Neuronal stem cell (in vitro differentiated cells): ENCODE measurements around the gene CDA.

Source experiments
- DNase-seq: peaks from one replicate; pipeline ENCODE4 v3.0.0-alpha.2; 2013; ENCODE audit warnings: low spot score
- H2AFZ ChIP-seq: one replicate; pipeline ENCODE4 v1.6.1; 2013; ENCODE audit warnings: mild to moderate bottlenecking, low read length, inconsistent platforms
- H2AK5ac ChIP-seq: 2 replicates; pipeline ENCODE4 v1.6.1; 2013; ENCODE audit warnings: low read depth, mild to moderate bottlenecking, inconsistent platforms, low read length, moderate library complexity, mixed read lengths
- H2BK120ac ChIP-seq: 2 replicates; pipeline ENCODE4 v1.6.1; 2013; ENCODE audit warnings: low read depth, mild to moderate bottlenecking, inconsistent platforms, low read length, moderate library complexity, mixed read lengths
- H2BK12ac ChIP-seq: one replicate; pipeline ENCODE4 v1.6.1; 2013; ENCODE audit warnings: low read length, inconsistent platforms
- H2BK15ac ChIP-seq: 2 replicates; pipeline ENCODE4 v1.6.1; 2013; ENCODE audit warnings: mild to moderate bottlenecking, low read length, inconsistent platforms, mixed read lengths
- H2BK5ac ChIP-seq: one replicate; pipeline ENCODE4 v1.6.1; 2013; ENCODE audit warnings: inconsistent platforms, mild to moderate bottlenecking, low read length, moderate library complexity
- H3K14ac ChIP-seq: one replicate; pipeline ENCODE4 v1.6.1; 2013; ENCODE audit warnings: low read length, inconsistent platforms
- H3K18ac ChIP-seq: 2 replicates; pipeline ENCODE4 v1.6.1; 2013; ENCODE audit warnings: low read length, inconsistent platforms
- H3K23ac ChIP-seq: 2 replicates; pipeline ENCODE4 v1.6.1; 2013; ENCODE audit warnings: low read depth, mild to moderate bottlenecking, mixed read lengths, low read length, inconsistent platforms; ENCODE audit not compliant: poor library complexity
- H3K27ac ChIP-seq: replicated peaks from 3 replicates; pipeline ENCODE4 v1.5.1; 2013; ENCODE audit warnings: low read length, inconsistent platforms
- H3K27me3 ChIP-seq, 3 experiments: 2 replicates each; pipeline ENCODE4 v1.6.1; 2013; ENCODE audit warnings: low read length in 3 of 3, mild to moderate bottlenecking in 2 of 3, inconsistent platforms in 1 of 3, low read depth in 1 of 3, mixed read lengths in 1 of 3, moderate library complexity in 1 of 3; ENCODE audit not compliant: control insufficient read depth in 3 of 3, insufficient read depth in 3 of 3
- H3K36me3 ChIP-seq, 2 donors: replicated peaks in 1 of 2; 2 replicates each; pipeline ENCODE4 v1.6.1; 2013; ENCODE audit warnings: low read length in 2 of 2; ENCODE audit not compliant: control insufficient read depth in 2 of 2, insufficient read depth in 2 of 2
- H3K4ac ChIP-seq: 2 replicates; pipeline ENCODE4 v1.6.1; 2013; ENCODE audit warnings: inconsistent platforms, mild to moderate bottlenecking, low read length, moderate library complexity
- H3K4me1 ChIP-seq, 2 donors: 1 replicate in 1 of 2; 2 replicates in 1 of 2; pipeline ENCODE4 v1.6.1; 2013; ENCODE audit warnings: low read length in 2 of 2, low read depth in 1 of 2; ENCODE audit not compliant: control insufficient read depth in 2 of 2, insufficient read depth in 1 of 2
- H3K4me2 ChIP-seq: one replicate; pipeline ENCODE4 v1.6.1; 2013; ENCODE audit warnings: mild to moderate bottlenecking, low read length, inconsistent platforms; ENCODE audit not compliant: insufficient read depth, poor library complexity, severe bottlenecking
- H3K4me3 ChIP-seq, 2 donors: 2 replicates each; pipeline ENCODE4 v1.5.1; 2013; ENCODE audit warnings: low read length in 2 of 2, mild to moderate bottlenecking in 2 of 2, inconsistent platforms in 1 of 2, moderate library complexity in 1 of 2
- H3K79me1 ChIP-seq: one replicate; pipeline ENCODE4 v1.6.1; 2013; ENCODE audit warnings: low read depth, mild to moderate bottlenecking, inconsistent platforms, low read length, moderate library complexity
- H3K9ac ChIP-seq: one replicate; pipeline ENCODE4 v1.6.1; 2013; ENCODE audit warnings: mild to moderate bottlenecking, low read depth, low read length, inconsistent platforms; ENCODE audit not compliant: poor library complexity
- H3K9me3 ChIP-seq, 2 donors: replicated peaks in 1 of 2; 2 replicates each; pipeline versions ENCODE3 to v1.6.1; 2013; ENCODE audit warnings: low read length in 2 of 2, mild to moderate bottlenecking in 2 of 2, inconsistent platforms in 1 of 2, low read depth in 1 of 2, mixed read lengths in 1 of 2, moderate library complexity in 1 of 2; ENCODE audit not compliant: control insufficient read depth in 2 of 2, insufficient read depth in 1 of 2
- H4K8ac ChIP-seq: one replicate; pipeline ENCODE4 v1.6.1; 2013; ENCODE audit warnings: low read depth, mild to moderate bottlenecking, inconsistent platforms, low read length, moderate library complexity
- H4K91ac ChIP-seq: one replicate; pipeline ENCODE4 v1.6.1; 2013; ENCODE audit warnings: low read length, low read depth, mild to moderate bottlenecking, inconsistent platforms; ENCODE audit not compliant: poor library complexity
- WGBS, 2 donors: extraction: QIAGEN DNeasy Blood & Tissue Kit; methylation state at CpG; one replicate each; pipeline ENCODE4 v1.1.7; 2013; ENCODE audit warnings: missing lambda C conversion rate in 2 of 2, mixed read lengths in 1 of 2; ENCODE audit not compliant: insufficient read length in 2 of 2, insufficient replicate concordance in 1 of 2; ENCODE audit errors: extremely low coverage in 2 of 2; 5-methylcytosine and 5-hydroxymethylcytosine counted together

The CDA gene

DNA sequence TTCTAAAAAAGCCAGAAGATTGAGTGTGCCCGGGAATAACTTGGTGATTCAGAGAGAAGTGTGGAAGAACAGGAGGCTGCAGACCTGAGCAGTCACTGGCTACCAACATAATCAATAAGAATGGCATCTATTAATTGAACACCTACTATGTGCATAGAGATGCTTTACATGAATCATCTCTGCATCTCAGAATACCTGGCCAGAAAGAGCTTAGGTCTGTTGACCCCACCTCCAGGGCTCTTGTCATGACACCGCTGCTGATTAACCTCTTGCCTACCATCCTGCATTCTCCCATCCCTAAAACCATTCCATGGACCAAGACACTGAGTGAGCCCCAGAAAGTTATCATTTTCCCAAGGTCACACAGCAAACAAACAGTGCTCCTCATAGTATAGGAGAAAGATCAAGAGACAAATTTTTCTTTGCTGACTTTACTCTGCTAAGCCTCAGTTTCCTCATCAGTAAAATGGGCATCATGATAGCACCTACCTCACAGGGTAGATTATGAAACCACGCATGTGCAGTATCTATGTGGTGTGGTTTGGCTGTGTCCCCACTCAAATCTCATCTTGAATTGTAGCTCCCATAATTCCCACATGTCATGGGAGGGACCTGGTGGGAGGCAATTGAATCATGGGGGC is 28.1 kb downstream of the CDA start:
- Histone ChIP-seq H3K4ac (no peak overlapping the region), H3K4me1 (peaks cover 0 to 2% of the 10 kb centered on the region in 2 donors), H3K27ac (no peak overlapping the region), H3K4me2 (no peak overlapping the region), H4K8ac (no peak overlapping the region), H3K27me3 (peaks cover 0 to 41% (median 0%) of the 10 kb centered on the region in 3 experiments), H3K14ac (no peak overlapping the region), H2BK5ac (no peak overlapping the region), H3K79me1 (no peaks in the 10 kb centered on the region), H3K18ac (no peak overlapping the region), H3K4me3 (no peak overlapping the region), H3K9me3 (no peaks in the 10 kb centered on the region), H3K23ac (no peak overlapping the region), H2AFZ (no peak overlapping the region), H2BK12ac (no peak overlapping the region), H3K9ac (no peak overlapping the region), H2BK120ac (no peak overlapping the region), H2AK5ac (no peak overlapping the region), H3K36me3 (no peaks in the 10 kb centered on the region), H4K91ac (no peak overlapping the region), H2BK15ac (no peak overlapping the region)
- no peak for DNase-seq
- no CpG with 5 or more reads among the region's 3 CpGs for WGBS, 2 donors

DNA sequence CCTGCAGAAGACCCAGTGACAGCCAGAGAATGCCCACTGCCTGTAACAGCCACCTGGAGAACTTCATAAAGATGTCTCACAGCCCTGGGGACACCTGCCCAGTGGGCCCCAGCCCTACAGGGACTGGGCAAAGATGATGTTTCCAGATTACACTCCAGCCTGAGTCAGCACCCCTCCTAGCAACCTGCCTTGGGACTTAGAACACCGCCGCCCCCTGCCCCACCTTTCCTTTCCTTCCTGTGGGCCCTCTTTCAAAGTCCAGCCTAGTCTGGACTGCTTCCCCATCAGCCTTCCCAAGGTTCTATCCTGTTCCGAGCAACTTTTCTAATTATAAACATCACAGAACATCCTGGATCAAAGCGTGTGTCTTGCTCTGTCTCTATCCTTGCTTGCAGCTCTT is 29.7 kb downstream of the CDA start:
- Histone ChIP-seq H3K14ac (no peak overlapping the region), H3K4me3 (no peak overlapping the region), H3K23ac (no peak overlapping the region), H2BK12ac (no peak overlapping the region), H3K4ac (no peak overlapping the region), H3K79me1 (no peaks in the 10 kb centered on the region), H4K8ac (no peak overlapping the region), H2BK5ac (no peak overlapping the region), H3K27me3 (peaks cover 0 to 41% (median 0%) of the 10 kb centered on the region in 3 experiments), H3K4me1 (no peaks in the 10 kb centered on the region), H2BK15ac (no peak overlapping the region), H3K27ac (no peak overlapping the region), H4K91ac (no peak overlapping the region), H2AFZ (no peak overlapping the region), H2AK5ac (no peak overlapping the region), H3K18ac (no peak overlapping the region), H3K9ac (no peak overlapping the region), H3K36me3 (no peaks in the 10 kb centered on the region), H3K9me3 (no peaks in the 10 kb centered on the region), H2BK120ac (no peak overlapping the region), H3K4me2 (no peak overlapping the region)
- no CpG with 5 or more reads among the region's 4 CpGs for WGBS, 2 donors
- DNase-seq: no peak

DNA sequence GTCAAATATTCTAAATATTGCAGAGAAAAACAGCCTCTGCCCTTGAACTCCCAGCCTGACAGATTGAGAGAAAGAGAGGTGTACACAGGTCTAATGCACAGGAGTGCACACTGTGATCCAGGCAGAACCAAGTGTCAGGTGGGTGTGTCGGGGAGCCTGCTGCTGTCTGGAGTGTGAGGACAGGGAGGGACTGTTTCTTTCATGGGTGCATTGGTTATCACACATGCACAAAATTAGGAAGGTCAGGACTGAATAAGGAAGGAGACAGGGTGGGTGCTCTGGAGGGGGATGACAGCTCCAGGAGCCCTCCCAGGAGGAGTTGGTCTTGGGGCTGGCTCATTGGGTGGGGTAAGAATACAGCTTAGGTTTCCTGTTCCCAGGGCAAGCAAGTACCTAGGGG is 31.1 kb downstream of the CDA start:
- no peak overlapping the region for H3K4me2 ChIP-seq
- no CpG with 5 or more reads among the region's 1 CpG for WGBS, 2 donors

DNA sequence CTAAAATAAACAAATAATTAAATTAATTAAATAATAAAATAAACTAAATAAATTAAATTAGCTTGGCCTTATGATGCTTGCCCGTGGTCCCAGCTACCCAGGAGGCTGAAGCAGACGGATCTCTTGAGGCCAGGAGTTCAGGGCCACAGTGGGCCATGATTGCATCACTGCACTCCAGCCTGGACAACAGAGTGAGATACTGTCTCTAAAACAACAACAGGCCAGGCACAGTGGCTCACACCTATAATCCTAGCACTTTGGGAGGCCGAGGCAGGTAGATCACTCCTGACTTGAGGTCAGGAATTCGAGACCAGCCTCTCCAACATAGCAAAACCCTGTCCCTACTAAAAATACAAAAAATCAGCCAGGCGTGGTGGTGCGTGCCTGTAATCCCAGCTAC is 32.1 kb downstream of the CDA start:
- H3K4me2 ChIP-seq: no peak overlapping the region
- H2BK15ac ChIP-seq: no peak overlapping the region
- H3K4me3 ChIP-seq: no peak overlapping the region
- no peak overlapping the region for H2AFZ ChIP-seq
- H2AK5ac ChIP-seq: no peak overlapping the region
- no peak overlapping the region for H3K4ac ChIP-seq
- no peak overlapping the region for H2BK5ac ChIP-seq
- H3K9me3 ChIP-seq: no peaks in the 10 kb centered on the region
- no CpG with 5 or more reads among the region's 6 CpGs for WGBS, 2 donors
- no peak overlapping the region for H2BK12ac ChIP-seq
- no peak for DNase-seq
- no peaks in the 10 kb centered on the region for H3K4me1 ChIP-seq
- H4K91ac ChIP-seq: no peak overlapping the region
- no peak overlapping the region for H4K8ac ChIP-seq
- no peak overlapping the region for H3K14ac ChIP-seq
- peaks cover 0 to 30% (median 0%) of the 10 kb centered on the region in 3 experiments for H3K27me3 ChIP-seq
- H3K23ac ChIP-seq: no peak overlapping the region
- H3K79me1 ChIP-seq: no peaks in the 10 kb centered on the region
- no peak overlapping the region for H3K18ac ChIP-seq
- H3K27ac ChIP-seq: no peak overlapping the region
- H2BK120ac ChIP-seq: no peak overlapping the region
- H3K36me3 ChIP-seq: no peaks in the 10 kb centered on the region
- H3K9ac ChIP-seq: no peak overlapping the region

More for the DNA sequence above, 31.1 kb downstream of the CDA start:
- no peak overlapping the region for H3K14ac ChIP-seq
- H3K18ac ChIP-seq: no peak overlapping the region
- no peaks in the 10 kb centered on the region for H3K36me3 ChIP-seq
- H3K4me1 ChIP-seq: no peaks in the 10 kb centered on the region
- H3K9ac ChIP-seq: no peak overlapping the region
- no peak overlapping the region for H2AK5ac ChIP-seq
- H3K9me3 ChIP-seq: no peaks in the 10 kb centered on the region
- no peak overlapping the region for H2BK15ac ChIP-seq
- no peak overlapping the region for H2BK12ac ChIP-seq
- H2AFZ ChIP-seq: no peak overlapping the region
- H2BK120ac ChIP-seq: no peak overlapping the region
- H4K8ac ChIP-seq: no peak overlapping the region
- no peak overlapping the region for H3K4me3 ChIP-seq
- no peak for DNase-seq
- no peak overlapping the region for H3K27ac ChIP-seq
- no peak overlapping the region for H2BK5ac ChIP-seq
- no peak overlapping the region for H3K23ac ChIP-seq
- H4K91ac ChIP-seq: no peak overlapping the region
- peaks cover 0 to 37% (median 0%) of the 10 kb centered on the region in 3 experiments for H3K27me3 ChIP-seq
- no peak overlapping the region for H3K4ac ChIP-seq
- no peaks in the 10 kb centered on the region for H3K79me1 ChIP-seq
